ENCODE measurements around the gene STXBP4.

Gene STXBP4

GRCh38 chr17:55121268-55121667 is 152.7 kb downstream of the STXBP4 start:
- no peaks in the 10 kb centered on the region for H3K4me1 ChIP-seq (ENCODE audit: insufficient read depth, low read length)
- no peaks in the 10 kb centered on the region for H3K9me3 ChIP-seq (ENCODE audit: low read length)
- H2AFZ ChIP-seq (ENCODE audit: low read depth, low read length): no peak overlapping the region
- H3K27me3 ChIP-seq (ENCODE audit: insufficient read depth, low read length): no peaks in the 10 kb centered on the region
- H3K36me3 ChIP-seq (ENCODE audit: insufficient read depth, low read length): no peaks in the 10 kb centered on the region
- H3K4me3 ChIP-seq (ENCODE audit: low read length): no peak overlapping the region

GRCh38 chr17:55122114-55122513 is 153.5 kb downstream of the STXBP4 start:
- Histone ChIP-seq H2AFZ (ENCODE audit: low read depth, low read length) (no peak overlapping the region), H3K4me1 (ENCODE audit: insufficient read depth, low read length) (no peaks in the 10 kb centered on the region), H3K36me3 (ENCODE audit: insufficient read depth, low read length) (no peaks in the 10 kb centered on the region), H3K27me3 (ENCODE audit: insufficient read depth, low read length) (no peaks in the 10 kb centered on the region), H3K4me3 (ENCODE audit: low read length) (no peak overlapping the region), H3K9me3 (ENCODE audit: low read length) (no peaks in the 10 kb centered on the region)

- no peak overlapping the region for H2AFZ ChIP-seq (ENCODE audit: low read depth, low read length)
- H3K4me3 ChIP-seq (ENCODE audit: low read length): no peak overlapping the region
- no peaks in the 10 kb centered on the region for H3K27me3 ChIP-seq (ENCODE audit: insufficient read depth, low read length)
- no peaks in the 10 kb centered on the region for H3K9me3 ChIP-seq (ENCODE audit: low read length)
- H3K36me3 ChIP-seq (ENCODE audit: insufficient read depth, low read length): no peaks in the 10 kb centered on the region
- H3K4me1 ChIP-seq (ENCODE audit: insufficient read depth, low read length): no peaks in the 10 kb centered on the region
Measured at GRCh38 chr17:55124730-55125360, 156.3 kb downstream of the STXBP4 start.

GRCh38 chr17:55133583-55133982 is 165.0 kb downstream of the STXBP4 start:
- H3K36me3 ChIP-seq (ENCODE audit: insufficient read depth, low read length): no peaks in the 10 kb centered on the region
- no peaks in the 10 kb centered on the region for H3K4me1 ChIP-seq (ENCODE audit: insufficient read depth, low read length)
- no peak overlapping the region for H3K4me3 ChIP-seq (ENCODE audit: low read length)
- H3K9me3 ChIP-seq (ENCODE audit: low read length): no peaks in the 10 kb centered on the region
- no peak overlapping the region for H2AFZ ChIP-seq (ENCODE audit: low read depth, low read length)
- H3K27me3 ChIP-seq (ENCODE audit: insufficient read depth, low read length): no peaks in the 10 kb centered on the region

GRCh38 chr17:55134486-55135157 is 166.1 kb downstream of the STXBP4 start:
- Histone ChIP-seq H3K4me1 (ENCODE audit: insufficient read depth, low read length) (no peaks in the 10 kb centered on the region), H3K9me3 (ENCODE audit: low read length) (no peaks in the 10 kb centered on the region), H2AFZ (ENCODE audit: low read depth, low read length) (no peak overlapping the region), H3K36me3 (ENCODE audit: insufficient read depth, low read length) (no peaks in the 10 kb centered on the region), H3K27me3 (ENCODE audit: insufficient read depth, low read length) (no peaks in the 10 kb centered on the region), H3K4me3 (ENCODE audit: low read length) (no peak overlapping the region)

- Histone ChIP-seq H3K36me3 (ENCODE audit: insufficient read depth, low read length) (peaks cover 5% of the 10 kb centered on the region), H3K4me1 (ENCODE audit: insufficient read depth, low read length) (no peaks in the 10 kb centered on the region), H3K9me3 (ENCODE audit: low read length) (no peaks in the 10 kb centered on the region), H3K27me3 (ENCODE audit: insufficient read depth, low read length) (no peaks in the 10 kb centered on the region), H3K4me3 (ENCODE audit: low read length) (no peak overlapping the region), H2AFZ (ENCODE audit: low read depth, low read length) (no peak overlapping the region)
Measured at GRCh38 chr17:55140809-55141208, 172.2 kb downstream of the STXBP4 start.

GRCh38 chr17:55144518-55144917 is 176.0 kb downstream of the STXBP4 start:
- Histone ChIP-seq H3K27me3 (ENCODE audit: insufficient read depth, low read length) (no peaks in the 10 kb centered on the region), H3K4me3 (ENCODE audit: low read length) (no peak overlapping the region), H2AFZ (ENCODE audit: low read depth, low read length) (no peak overlapping the region), H3K36me3 (ENCODE audit: insufficient read depth, low read length) (peaks cover 5% of the 10 kb centered on the region), H3K4me1 (ENCODE audit: insufficient read depth, low read length) (no peaks in the 10 kb centered on the region), H3K9me3 (ENCODE audit: low read length) (no peaks in the 10 kb centered on the region)

GRCh38 chr17:55149485-55149884 is 180.9 kb downstream of the STXBP4 start:
- no peak overlapping the region for H2AFZ ChIP-seq (ENCODE audit: low read depth, low read length)
- no peaks in the 10 kb centered on the region for H3K9me3 ChIP-seq (ENCODE audit: low read length)
- H3K27me3 ChIP-seq (ENCODE audit: insufficient read depth, low read length): no peaks in the 10 kb centered on the region
- no peaks in the 10 kb centered on the region for H3K4me1 ChIP-seq (ENCODE audit: insufficient read depth, low read length)
- H3K36me3 ChIP-seq (ENCODE audit: insufficient read depth, low read length): no peaks in the 10 kb centered on the region
- no peak overlapping the region for H3K4me3 ChIP-seq (ENCODE audit: low read length)

- Histone ChIP-seq H3K9me3 (ENCODE audit: low read length) (no peaks in the 10 kb centered on the region), H3K27me3 (ENCODE audit: insufficient read depth, low read length) (no peaks in the 10 kb centered on the region), H2AFZ (ENCODE audit: low read depth, low read length) (no peak overlapping the region), H3K36me3 (ENCODE audit: insufficient read depth, low read length) (no peaks in the 10 kb centered on the region), H3K4me3 (ENCODE audit: low read length) (no peak overlapping the region), H3K4me1 (ENCODE audit: insufficient read depth, low read length) (no peaks in the 10 kb centered on the region)
Measured at GRCh38 chr17:55152236-55152635, 183.7 kb downstream of the STXBP4 start.

- no peaks in the 10 kb centered on the region for H3K36me3 ChIP-seq (ENCODE audit: insufficient read depth, low read length)
- no peak overlapping the region for H3K4me3 ChIP-seq (ENCODE audit: low read length)
- H3K9me3 ChIP-seq (ENCODE audit: low read length): no peaks in the 10 kb centered on the region
- no peaks in the 10 kb centered on the region for H3K27me3 ChIP-seq (ENCODE audit: insufficient read depth, low read length)
- H2AFZ ChIP-seq (ENCODE audit: low read depth, low read length): no peak overlapping the region
- no peaks in the 10 kb centered on the region for H3K4me1 ChIP-seq (ENCODE audit: insufficient read depth, low read length)
Measured at GRCh38 chr17:55154101-55154500, 185.5 kb downstream of the STXBP4 start.

- H3K27me3 ChIP-seq (ENCODE audit: insufficient read depth, low read length): no peaks in the 10 kb centered on the region
- H3K9me3 ChIP-seq (ENCODE audit: low read length): no peaks in the 10 kb centered on the region
- no peaks in the 10 kb centered on the region for H3K36me3 ChIP-seq (ENCODE audit: insufficient read depth, low read length)
- H3K4me3 ChIP-seq (ENCODE audit: low read length): no peak overlapping the region
- no peak overlapping the region for H2AFZ ChIP-seq (ENCODE audit: low read depth, low read length)
- peaks cover 4% of the 10 kb centered on the region for H3K4me1 ChIP-seq (ENCODE audit: insufficient read depth, low read length)
Measured at GRCh38 chr17:55155856-55156560, 187.4 kb downstream of the STXBP4 start.

GRCh38 chr17:55157165-55157564 is 188.6 kb downstream of the STXBP4 start:
- H3K4me1 ChIP-seq (ENCODE audit: insufficient read depth, low read length): peaks cover 4% of the 10 kb centered on the region
- no peak overlapping the region for H2AFZ ChIP-seq (ENCODE audit: low read depth, low read length)
- no peaks in the 10 kb centered on the region for H3K9me3 ChIP-seq (ENCODE audit: low read length)

GRCh38 chr17:55158439-55158838 is 189.9 kb downstream of the STXBP4 start:
- H2AFZ ChIP-seq (ENCODE audit: low read depth, low read length): no peak overlapping the region
- H3K36me3 ChIP-seq (ENCODE audit: insufficient read depth, low read length): peaks cover 2% of the 10 kb centered on the region
- no peak overlapping the region for H3K4me3 ChIP-seq (ENCODE audit: low read length)
- peaks cover 4% of the 10 kb centered on the region for H3K4me1 ChIP-seq (ENCODE audit: insufficient read depth, low read length)
- no peaks in the 10 kb centered on the region for H3K9me3 ChIP-seq (ENCODE audit: low read length)
- H3K27me3 ChIP-seq (ENCODE audit: insufficient read depth, low read length): no peaks in the 10 kb centered on the region

More at GRCh38 chr17:55157165-55157564, 188.6 kb downstream of the STXBP4 start:
- H3K27me3 ChIP-seq (ENCODE audit: insufficient read depth, low read length): no peaks in the 10 kb centered on the region
- H3K36me3 ChIP-seq (ENCODE audit: insufficient read depth, low read length): peaks cover under 1% of the 10 kb centered on the region
- no peak overlapping the region for H3K4me3 ChIP-seq (ENCODE audit: low read length)

All from neuron (in vitro differentiated cells).